Jurkat, Clone E6-1 (cell line): ENCODE results near the gene PACRGL.
"Not testable (repeated sequence)": the region's sequence is repeated elsewhere in the genome, so short reads cannot be mapped to it uniquely, and the experiment has no call there.

Experiments used
- DNase-seq: peaks from one replicate; pipeline ENCODE4 v3.0.0-alpha.2; 2011; ENCODE audit warnings: low read depth, low spot score
- H3K4me3 ChIP-seq: 2 replicates; pipeline ENCODE4 v1.5.1; 2011; ENCODE audit warnings: mild to moderate bottlenecking, low read length, control low read depth, moderate library complexity

Gene PACRGL

GRCh38 chr4:20698820-20699219 is 1.4 kb upstream of the PACRGL start:
- no peak overlapping the region for H3K4me3 ChIP-seq
- DNase-seq = no peak

GRCh38 chr4:20711335-20711734 is 11.1 kb downstream of the PACRGL start:
- DNase-seq = no peak
- H3K4me3 ChIP-seq = no peak overlapping the region

- DNase-seq = no peak
- no peak overlapping the region for H3K4me3 ChIP-seq
Measured at GRCh38 chr4:20723019-20723418, 22.8 kb downstream of the PACRGL start.

- DNase-seq = no peak
- H3K4me3 ChIP-seq = no peak overlapping the region
Measured at GRCh38 chr4:20723463-20723862, 23.2 kb downstream of the PACRGL start.

GRCh38 chr4:20724915-20725314 is 24.7 kb downstream of the PACRGL start:
- DNase-seq = no peak
- H3K4me3 ChIP-seq = no peak overlapping the region

GRCh38 chr4:20735931-20736330 is 35.7 kb downstream of the PACRGL start:
- no peak for DNase-seq
- no peak overlapping the region for H3K4me3 ChIP-seq

GRCh38 chr4:20746000-20746399 is 45.7 kb downstream of the PACRGL start:
- not testable (repeated sequence) for H3K4me3 ChIP-seq, DNase-seq

- no peak for DNase-seq
- no peak overlapping the region for H3K4me3 ChIP-seq
Measured at GRCh38 chr4:20752641-20753040, 52.4 kb downstream of the PACRGL start.

- no peak for DNase-seq
- H3K4me3 ChIP-seq = no peak overlapping the region
Measured at GRCh38 chr4:20754036-20754435, 53.8 kb downstream of the PACRGL start.

GRCh38 chr4:20760053-20760452 is 59.8 kb downstream of the PACRGL start:
- H3K4me3 ChIP-seq = no peak overlapping the region
- peak; percentile 10 for DNase-seq

- DNase-seq = no peak
- H3K4me3 ChIP-seq = no peak overlapping the region
Measured at GRCh38 chr4:20761382-20761781, 61.1 kb downstream of the PACRGL start.

GRCh38 chr4:20761826-20762225 is 61.6 kb downstream of the PACRGL start:
- H3K4me3 ChIP-seq = no peak overlapping the region
- DNase-seq = no peak

- DNase-seq = no peak
- no peak overlapping the region for H3K4me3 ChIP-seq
Measured at GRCh38 chr4:20764366-20764992, 64.2 kb downstream of the PACRGL start.

GRCh38 chr4:20773144-20773997 is 73.1 kb downstream of the PACRGL start:
- peak; percentile 20 for DNase-seq
- no peak overlapping the region for H3K4me3 ChIP-seq

- no peak for DNase-seq
- no peak overlapping the region for H3K4me3 ChIP-seq
Measured at GRCh38 chr4:20778896-20779295, 78.6 kb downstream of the PACRGL start.

- DNase-seq = not testable (repeated sequence)
Measured at GRCh38 chr4:20783134-20783533, 82.9 kb downstream of the PACRGL start.

GRCh38 chr4:20787940-20788665 is 87.8 kb downstream of the PACRGL start:
- DNase-seq = no peak
- no peak overlapping the region for H3K4me3 ChIP-seq

More at GRCh38 chr4:20783134-20783533, 82.9 kb downstream of the PACRGL start:
- H3K4me3 ChIP-seq = not testable (repeated sequence)
